Measurements from ENCODE around the gene MAGOH.
"Not testable (repeated sequence)": the region's sequence is repeated elsewhere in the genome, so short reads cannot be mapped to it uniquely, and the experiment has no call there.

Gene MAGOH

DNA sequence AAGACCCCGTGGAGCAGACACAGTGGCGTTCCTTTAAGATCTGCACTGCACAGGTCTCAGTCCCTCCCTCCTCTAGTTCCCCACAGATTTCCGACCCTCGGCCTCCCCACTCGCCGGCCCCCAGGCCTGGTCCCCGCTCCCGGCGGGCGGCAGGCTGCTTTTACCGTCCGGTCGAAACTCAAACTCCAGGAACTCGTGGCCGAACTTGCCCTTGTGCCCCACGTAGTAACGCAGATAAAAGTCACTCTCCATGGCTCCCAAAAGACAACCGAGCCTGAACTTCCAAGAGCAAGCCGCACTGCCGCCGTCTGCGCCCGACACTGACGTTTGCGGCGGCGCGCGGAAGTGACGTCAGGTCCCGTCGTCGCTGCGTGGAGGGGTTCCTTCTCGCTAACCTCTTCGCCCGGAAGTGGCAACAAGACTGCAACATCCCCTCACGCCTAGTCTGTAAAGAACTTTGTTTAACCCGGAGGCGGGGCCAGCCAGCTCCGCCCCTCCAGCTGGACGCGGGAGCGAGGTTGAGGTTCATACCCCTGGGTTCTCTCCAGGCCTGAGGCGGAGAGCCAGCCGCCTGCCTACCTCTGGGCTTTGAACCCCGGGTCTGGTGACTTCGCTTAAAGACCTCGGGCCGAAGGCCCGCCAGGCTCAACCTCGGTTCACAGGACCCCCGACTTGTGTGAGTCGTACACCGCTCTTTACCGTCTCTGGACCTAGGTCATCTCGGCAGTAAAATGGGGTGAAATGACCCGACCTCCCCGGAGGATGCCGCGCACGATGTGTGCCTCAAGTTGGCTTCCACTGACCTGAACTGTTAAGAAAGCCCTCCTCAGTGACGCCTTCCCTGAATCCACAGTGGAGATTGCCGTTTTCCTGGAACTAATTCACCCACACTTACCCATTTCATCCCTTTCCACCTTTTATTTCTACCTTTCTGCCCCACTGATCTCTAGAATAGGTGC, at the start of gene MAGOH:
TSS of gene MAGOH (minus strand) at position 322 of the 959 bp plus-strand sequence. CDS start at position 252, 70 bp downstream.
- Histone ChIP-seq H3K9ac (ENCODE audit: low read depth, low read length) (peak within 1 kb of the TSS; percentile 90), H3K4me1 (ENCODE audit: insufficient read depth, low read length) (no peaks in the 10 kb centered on the region), H3K9me3 (ENCODE audit: control insufficient read depth, insufficient read depth, low read length) (no peaks in the 10 kb centered on the region), H3K36me3 (ENCODE audit: insufficient read depth, low read length) (peaks cover 14% of the 10 kb centered on the region)

DNA sequence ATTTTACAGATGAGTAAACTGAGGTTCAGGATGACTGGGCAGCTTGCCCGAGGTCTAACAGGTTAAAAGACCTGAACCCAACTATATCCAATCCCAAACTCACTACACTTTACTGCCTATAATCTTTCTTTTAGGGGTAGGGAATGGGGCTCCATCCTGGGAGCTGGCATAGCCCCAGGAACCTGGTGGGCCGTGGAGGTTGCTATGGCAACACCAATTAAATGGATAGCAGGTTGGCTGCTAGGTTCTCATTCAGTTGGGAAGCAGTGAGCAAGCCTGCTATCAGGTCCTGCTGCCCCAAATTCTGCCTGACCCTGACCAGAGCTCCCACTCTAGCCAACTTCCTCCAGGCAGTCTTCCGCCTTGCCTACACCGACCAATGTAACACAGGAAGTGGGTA, 48.6 kb upstream of the MAGOH start:
- H3K9ac ChIP-seq (ENCODE audit: low read depth, low read length) = no peak overlapping the region
- no peaks in the 10 kb centered on the region for H3K9me3 ChIP-seq (ENCODE audit: control insufficient read depth, insufficient read depth, low read length)
- H3K36me3 ChIP-seq (ENCODE audit: insufficient read depth, low read length) = peaks cover 31% of the 10 kb centered on the region
- no peaks in the 10 kb centered on the region for H3K4me1 ChIP-seq (ENCODE audit: insufficient read depth, low read length)

DNA sequence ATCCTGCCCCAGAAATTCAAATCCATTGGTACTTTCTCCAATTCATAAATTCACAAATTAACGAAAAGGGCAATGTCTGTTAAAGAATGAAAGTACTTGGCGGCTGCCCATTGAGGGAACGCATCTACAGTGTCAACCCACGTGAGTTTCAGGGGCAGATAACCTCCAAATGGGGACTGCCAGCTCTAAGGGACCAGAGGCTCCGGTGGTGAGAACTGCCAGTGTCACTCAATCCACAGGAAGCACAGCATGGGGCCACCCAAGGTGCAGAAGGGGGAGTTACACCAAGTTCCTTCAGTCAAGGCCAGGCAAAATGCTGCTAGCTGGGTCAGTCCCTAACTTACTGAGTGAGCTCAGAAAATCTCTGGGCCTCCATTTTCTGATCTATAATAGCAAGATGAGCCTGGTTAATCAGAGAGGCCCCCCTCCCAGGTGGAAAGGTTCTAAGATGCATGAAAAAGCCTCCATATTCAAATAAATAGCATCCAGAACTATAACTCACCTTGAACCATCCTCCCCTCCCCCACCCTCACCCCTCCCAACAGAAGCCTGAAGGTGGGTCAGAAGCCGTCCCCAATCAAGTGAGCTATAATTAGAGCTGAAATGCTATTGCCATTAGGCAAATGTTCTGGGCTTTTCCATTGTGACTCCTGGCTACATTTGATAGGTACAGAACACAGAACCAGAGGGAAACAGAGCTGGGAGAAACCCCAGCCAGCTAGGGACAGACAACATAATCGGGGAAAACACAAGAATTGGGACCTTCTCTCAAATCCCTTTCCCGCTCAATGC, 47.8 kb upstream of the MAGOH start:
- Histone ChIP-seq H3K4me1 (ENCODE audit: insufficient read depth, low read length) (no peaks in the 10 kb centered on the region), H3K36me3 (ENCODE audit: insufficient read depth, low read length) (peaks cover 35% of the 10 kb centered on the region), H3K9me3 (ENCODE audit: control insufficient read depth, insufficient read depth, low read length) (no peaks in the 10 kb centered on the region), H3K9ac (ENCODE audit: low read depth, low read length) (no peak overlapping the region)

DNA sequence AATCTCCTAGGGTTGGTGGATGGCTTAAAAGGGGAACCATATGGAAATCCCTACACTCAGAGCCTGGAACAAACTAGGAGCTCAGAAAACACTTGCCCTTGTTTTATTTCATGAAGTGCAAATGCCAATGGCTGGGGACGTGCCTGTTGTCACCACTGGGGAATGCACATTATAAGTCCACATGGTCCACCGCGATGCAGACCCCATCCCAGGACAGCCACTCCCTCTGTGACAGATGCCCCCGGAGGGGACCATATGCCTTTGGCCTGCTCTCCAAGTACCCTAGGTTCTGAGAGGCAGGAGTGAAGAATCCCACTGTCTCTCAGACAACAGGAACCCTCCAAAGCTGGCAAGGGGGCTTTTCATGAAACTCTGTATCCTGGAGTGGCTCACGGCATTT, 47.2 kb upstream of the MAGOH start:
- Histone ChIP-seq H3K36me3 (ENCODE audit: insufficient read depth, low read length) (peaks cover 36% of the 10 kb centered on the region), H3K9ac (ENCODE audit: low read depth, low read length) (no peak overlapping the region), H3K9me3 (ENCODE audit: control insufficient read depth, insufficient read depth, low read length) (no peaks in the 10 kb centered on the region), H3K4me1 (ENCODE audit: insufficient read depth, low read length) (no peaks in the 10 kb centered on the region)

DNA sequence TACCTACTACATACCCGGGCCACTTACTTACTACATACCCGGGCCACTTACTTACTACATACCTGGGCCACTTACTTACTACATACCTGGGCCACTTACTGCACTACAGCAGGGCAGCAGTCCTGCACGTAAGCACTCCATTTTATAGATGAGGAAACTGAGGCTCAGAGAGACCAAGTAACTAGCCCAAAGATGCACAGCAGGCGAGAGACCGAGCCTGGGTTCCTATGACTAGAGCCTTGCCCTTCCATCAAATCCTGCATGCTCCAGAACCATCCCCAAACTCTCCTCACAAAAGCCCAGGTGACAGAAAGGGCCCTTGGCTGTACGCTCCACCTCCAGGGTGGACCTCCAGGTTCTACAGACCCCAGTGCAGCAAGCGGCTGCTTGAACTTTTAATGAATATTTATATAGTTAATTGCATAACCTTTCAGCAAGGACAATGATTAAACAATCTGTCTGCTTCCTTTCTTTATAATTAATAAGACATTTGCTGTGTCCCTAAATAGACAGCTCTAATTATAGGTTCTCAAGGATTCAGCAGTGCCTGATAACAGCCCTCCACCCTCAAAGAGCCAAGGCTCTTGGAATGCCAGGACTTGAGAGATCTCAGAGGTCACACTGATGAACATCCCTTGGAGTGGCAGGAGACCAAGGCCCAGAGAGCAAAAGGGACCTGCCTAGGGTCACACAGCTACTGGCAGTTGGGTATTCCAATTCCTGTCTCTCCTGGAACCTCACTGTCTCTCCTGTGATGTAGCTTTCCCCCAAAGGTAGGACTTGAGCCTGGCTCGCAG, 46.1 kb upstream of the MAGOH start:
- Histone ChIP-seq H3K9ac (ENCODE audit: low read depth, low read length) (no peak overlapping the region), H3K36me3 (ENCODE audit: insufficient read depth, low read length) (peaks cover 36% of the 10 kb centered on the region), H3K9me3 (ENCODE audit: control insufficient read depth, insufficient read depth, low read length) (no peaks in the 10 kb centered on the region), H3K4me1 (ENCODE audit: insufficient read depth, low read length) (no peaks in the 10 kb centered on the region)

DNA sequence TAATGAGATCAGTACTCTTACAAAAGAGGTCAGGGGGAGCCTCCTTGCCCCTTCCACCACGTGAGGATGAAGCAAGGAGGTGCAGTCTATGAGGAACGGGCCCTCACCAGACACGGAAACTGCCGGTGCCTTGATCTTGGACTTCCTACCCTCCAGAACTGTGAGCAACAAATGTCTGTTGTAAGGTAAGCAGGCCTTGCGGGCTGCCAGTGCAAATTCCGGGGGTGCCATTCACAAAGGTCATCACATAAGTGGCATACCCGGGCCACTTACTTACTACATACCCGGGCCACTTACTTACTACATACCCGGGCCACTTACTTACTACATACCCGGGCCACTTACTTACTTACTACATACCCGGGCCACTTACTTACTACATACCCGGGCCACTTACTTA, 44.8 kb upstream of the MAGOH start:
- not testable (repeated sequence) for H3K9ac ChIP-seq (ENCODE audit: low read depth, low read length); H3K4me1 ChIP-seq (ENCODE audit: insufficient read depth, low read length); H3K9me3 ChIP-seq (ENCODE audit: control insufficient read depth, insufficient read depth, low read length)
- peaks cover 32% of the 10 kb centered on the region for H3K36me3 ChIP-seq (ENCODE audit: insufficient read depth, low read length)

DNA sequence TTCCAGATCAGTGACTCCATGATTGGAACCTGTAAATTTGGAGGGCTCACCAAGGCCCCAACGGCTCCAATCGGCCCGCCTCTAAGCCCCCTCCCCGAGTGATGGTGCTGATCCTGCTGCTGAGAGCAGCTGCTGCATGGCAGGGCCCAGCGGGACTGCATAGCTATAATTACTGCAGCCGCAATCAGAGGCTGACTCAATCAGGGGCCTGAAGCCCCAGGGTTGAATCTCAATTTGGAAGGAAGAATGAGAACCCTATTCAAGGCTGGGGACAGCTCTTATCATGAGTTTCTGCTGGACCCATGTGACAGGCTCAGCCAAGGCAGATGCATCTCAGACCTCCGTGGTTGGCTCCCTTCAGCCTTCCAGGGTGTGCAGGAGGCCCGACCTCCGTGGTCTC, 42.8 kb upstream of the MAGOH start:
- Histone ChIP-seq H3K9ac (ENCODE audit: low read depth, low read length) (no peak overlapping the region), H3K9me3 (ENCODE audit: control insufficient read depth, insufficient read depth, low read length) (no peaks in the 10 kb centered on the region), H3K4me1 (ENCODE audit: insufficient read depth, low read length) (no peaks in the 10 kb centered on the region), H3K36me3 (ENCODE audit: insufficient read depth, low read length) (peaks cover 27% of the 10 kb centered on the region)

DNA sequence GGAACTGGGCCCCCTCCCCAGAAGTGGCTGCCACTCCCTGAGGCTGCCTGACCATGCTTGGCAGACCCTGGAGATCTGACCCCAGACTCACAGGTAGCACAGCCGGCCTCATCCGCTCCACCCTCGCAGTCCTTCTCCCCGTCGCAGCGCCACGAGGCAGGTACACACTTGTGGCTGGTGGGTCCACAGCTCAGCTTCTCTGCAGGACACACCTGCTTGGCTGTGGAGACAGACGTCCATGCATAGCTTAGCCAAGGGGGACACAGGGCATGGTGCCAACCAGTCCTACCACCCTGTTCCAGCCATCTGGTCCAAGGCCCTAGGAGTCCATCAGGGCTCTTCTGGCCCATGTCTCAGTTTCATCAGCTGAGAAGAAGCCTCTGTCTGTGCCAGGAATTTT, 42.2 kb upstream of the MAGOH start:
- Histone ChIP-seq H3K9ac (ENCODE audit: low read depth, low read length) (no peak overlapping the region), H3K9me3 (ENCODE audit: control insufficient read depth, insufficient read depth, low read length) (no peaks in the 10 kb centered on the region), H3K36me3 (ENCODE audit: insufficient read depth, low read length) (peaks cover 24% of the 10 kb centered on the region), H3K4me1 (ENCODE audit: insufficient read depth, low read length) (no peaks in the 10 kb centered on the region)

DNA sequence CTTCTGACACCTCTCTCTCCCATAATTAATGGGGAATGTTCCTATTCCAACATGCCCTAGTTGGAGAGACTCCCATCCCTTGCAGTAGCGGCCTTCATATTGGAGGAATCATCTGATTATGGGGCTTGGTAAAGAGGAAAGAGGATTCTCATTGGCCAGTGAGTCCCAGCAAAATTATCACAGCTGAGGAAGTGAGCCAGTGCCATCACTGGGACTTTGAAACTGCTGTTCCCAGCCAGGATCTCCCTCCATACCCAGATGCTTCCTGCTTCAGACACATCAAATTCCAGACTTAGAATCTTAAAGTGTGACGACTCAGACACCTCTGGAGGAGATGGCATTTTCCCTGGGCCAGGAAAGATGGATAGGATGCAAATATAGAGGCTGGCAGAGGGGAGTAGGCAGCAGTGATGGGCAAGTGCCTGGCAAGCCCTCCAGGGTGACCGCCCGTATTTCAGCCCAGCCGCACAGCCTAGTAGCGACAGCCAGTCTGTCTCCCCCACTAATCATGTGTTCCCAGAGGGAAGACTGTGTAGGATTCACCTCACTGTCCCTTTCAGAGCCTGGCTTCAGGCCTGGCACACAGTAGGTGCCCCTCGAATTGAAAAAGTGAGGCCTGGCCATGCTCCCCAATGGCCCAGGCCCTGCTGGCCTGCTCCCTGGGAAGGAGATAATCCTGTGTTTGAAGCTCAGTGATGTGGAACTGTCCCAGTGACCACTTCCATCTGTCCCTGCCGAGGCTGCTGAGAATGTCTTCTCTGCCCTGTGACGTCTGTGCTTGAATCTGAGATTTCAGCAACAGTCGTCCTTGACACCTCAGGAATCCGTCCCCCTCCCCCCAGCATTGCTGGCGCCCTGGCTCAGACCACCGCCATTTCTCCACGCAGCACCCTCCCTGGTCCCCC, 41.2 kb upstream of the MAGOH start:
- no peaks in the 10 kb centered on the region for H3K9me3 ChIP-seq (ENCODE audit: control insufficient read depth, insufficient read depth, low read length)
- H3K4me1 ChIP-seq (ENCODE audit: insufficient read depth, low read length) = no peaks in the 10 kb centered on the region
- H3K36me3 ChIP-seq (ENCODE audit: insufficient read depth, low read length) = peaks cover 15% of the 10 kb centered on the region

DNA sequence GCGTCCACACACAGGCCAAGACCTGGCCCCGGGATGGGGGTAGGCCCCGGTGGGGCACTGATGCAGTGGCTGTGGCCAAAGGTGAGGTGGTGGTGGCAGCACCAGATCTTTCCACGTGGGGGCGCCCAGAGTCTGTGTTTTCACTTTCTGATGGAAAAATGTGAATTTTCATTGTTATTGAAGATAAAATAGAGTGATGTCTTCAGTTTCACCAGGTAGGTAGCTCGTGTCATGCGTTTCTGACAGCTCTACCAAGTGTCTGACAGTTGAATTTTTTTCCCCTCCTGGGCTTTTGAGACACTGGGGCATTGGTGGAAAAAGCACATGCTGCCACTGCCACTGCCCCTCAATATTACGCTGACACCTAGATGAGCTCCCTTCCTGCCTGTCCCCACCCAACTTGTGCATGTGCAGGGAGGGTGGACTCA, 40.0 kb upstream of the MAGOH start:
- no peak overlapping the region for H3K9ac ChIP-seq (ENCODE audit: low read depth, low read length)
- H3K4me1 ChIP-seq (ENCODE audit: insufficient read depth, low read length) = no peaks in the 10 kb centered on the region
- H3K9me3 ChIP-seq (ENCODE audit: control insufficient read depth, insufficient read depth, low read length) = no peaks in the 10 kb centered on the region
- peaks cover 14% of the 10 kb centered on the region for H3K36me3 ChIP-seq (ENCODE audit: insufficient read depth, low read length)

More for the DNA sequence above, 41.2 kb upstream of the MAGOH start:
- H3K9ac ChIP-seq (ENCODE audit: low read depth, low read length) = no peak overlapping the region

DNA sequence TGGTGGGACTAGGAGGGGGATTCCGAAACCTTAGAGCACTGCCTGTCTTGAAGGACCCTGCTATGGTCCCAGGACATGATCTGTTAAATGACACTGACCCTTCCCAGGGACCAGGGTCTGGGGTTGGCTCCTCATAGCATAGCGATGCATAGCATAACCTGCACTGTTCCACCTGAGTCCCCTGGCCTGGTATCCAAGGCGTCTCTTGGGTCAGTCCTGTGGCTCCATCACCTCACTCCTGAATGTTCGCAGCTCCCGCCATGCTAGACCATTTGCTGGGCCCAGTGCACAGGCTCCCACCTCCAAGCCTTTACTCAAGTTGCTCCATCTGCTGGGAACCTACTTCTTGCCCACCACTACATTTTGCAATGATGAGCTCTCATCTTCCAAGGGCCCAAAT, 39.0 kb upstream of the MAGOH start:
- Histone ChIP-seq H3K36me3 (ENCODE audit: insufficient read depth, low read length) (peaks cover 15% of the 10 kb centered on the region), H3K4me1 (ENCODE audit: insufficient read depth, low read length) (no peaks in the 10 kb centered on the region), H3K9me3 (ENCODE audit: control insufficient read depth, insufficient read depth, low read length) (no peaks in the 10 kb centered on the region), H3K9ac (ENCODE audit: low read depth, low read length) (no peak overlapping the region)

DNA sequence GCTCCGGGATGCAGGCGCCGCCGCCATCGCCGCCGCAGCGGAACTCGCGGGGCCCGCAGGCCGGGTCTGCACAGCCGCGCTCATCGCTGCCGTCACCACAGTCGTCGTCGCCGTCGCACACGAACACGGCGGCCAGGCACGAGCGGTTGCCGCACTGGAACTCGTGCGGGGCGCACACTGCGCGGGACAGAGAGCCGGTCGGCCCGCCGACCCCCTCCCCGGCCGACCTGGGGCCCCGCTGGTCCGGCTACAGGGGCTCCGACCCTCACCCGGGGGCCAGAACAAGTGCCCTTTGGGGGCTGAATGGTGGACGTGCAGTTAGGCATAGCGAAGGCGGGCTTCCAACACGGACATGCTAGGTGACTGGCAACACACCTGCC, 38.6 kb upstream of the MAGOH start:
- Histone ChIP-seq H3K9me3 (ENCODE audit: control insufficient read depth, insufficient read depth, low read length) (no peaks in the 10 kb centered on the region), H3K4me1 (ENCODE audit: insufficient read depth, low read length) (no peaks in the 10 kb centered on the region), H3K36me3 (ENCODE audit: insufficient read depth, low read length) (peaks cover 15% of the 10 kb centered on the region), H3K9ac (ENCODE audit: low read depth, low read length) (no peak overlapping the region)

DNA sequence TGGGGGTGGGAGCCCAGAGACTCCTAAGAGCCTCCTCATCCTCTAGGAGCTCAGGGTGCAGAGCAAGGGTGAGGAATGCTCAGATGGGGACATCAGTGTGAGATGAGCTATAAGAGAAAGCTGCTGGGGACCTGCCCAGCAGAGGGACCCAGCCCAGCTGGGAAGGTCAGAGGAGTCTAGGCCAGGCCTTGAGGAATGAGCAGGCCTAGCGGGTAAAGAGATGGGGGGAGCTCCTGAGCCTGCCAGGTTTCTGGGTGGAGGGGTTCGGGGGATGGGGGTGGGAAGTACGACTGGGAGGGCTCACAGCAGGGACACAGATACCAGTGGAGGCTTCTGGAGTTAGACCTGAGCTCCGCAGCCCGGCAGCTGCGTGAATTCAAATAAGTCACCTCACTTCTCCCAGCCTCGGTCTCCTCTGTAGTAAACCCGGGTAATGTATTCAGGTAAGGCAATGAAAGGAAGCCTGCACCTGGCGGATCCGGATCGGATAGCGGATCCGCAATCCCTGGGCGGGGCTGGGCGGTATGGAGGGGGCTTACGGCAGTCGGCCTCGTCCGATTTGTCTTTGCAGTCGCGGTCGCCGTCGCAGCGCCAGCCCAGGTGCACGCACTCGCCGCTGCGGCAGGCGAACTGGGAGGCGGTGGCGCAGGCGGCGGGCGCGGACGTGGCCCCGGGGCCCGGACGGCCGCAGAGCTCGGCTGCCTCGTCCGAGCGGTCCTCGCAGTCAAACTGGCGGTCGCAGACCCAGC, 38.0 kb upstream of the MAGOH start:
- no peak overlapping the region for H3K9ac ChIP-seq (ENCODE audit: low read depth, low read length)
- H3K4me1 ChIP-seq (ENCODE audit: insufficient read depth, low read length) = no peaks in the 10 kb centered on the region
- no peaks in the 10 kb centered on the region for H3K9me3 ChIP-seq (ENCODE audit: control insufficient read depth, insufficient read depth, low read length)
- H3K36me3 ChIP-seq (ENCODE audit: insufficient read depth, low read length) = peaks cover 12% of the 10 kb centered on the region

Measured in ES-I3 (cell line).